Skeletal muscle tissue (tissue), 4 donors: ENCODE results near the gene BRAT1. TPM values are rescaled to one million over a fixed set of nuclear protein-coding genes. Genes with fewer than 3 reads are reported as not detected.
"Not testable (repeated sequence)": the region's sequence is repeated elsewhere in the genome, so short reads cannot be mapped to it uniquely, and the experiment has no call there.

Experiments used
- H3K27ac ChIP-seq: one replicate; pipeline ENCODE4 v1.7.0; 2013; ENCODE audit warnings: mild to moderate bottlenecking, low read depth, low read length, inconsistent platforms
- H3K27me3 ChIP-seq, 3 donors: one replicate each; pipeline ENCODE4 v1.7.0; 2013; ENCODE audit warnings: low read length in 3 of 3; ENCODE audit not compliant: control insufficient read depth in 3 of 3, insufficient read depth in 3 of 3
- H3K36me3 ChIP-seq, 3 donors: one replicate each; pipeline ENCODE4 v1.7.0; 2013; ENCODE audit warnings: low read length in 3 of 3; ENCODE audit not compliant: control insufficient read depth in 3 of 3, insufficient read depth in 3 of 3
- H3K4me1 ChIP-seq, 3 donors: one replicate each; pipeline ENCODE4 v1.7.0; 2013; ENCODE audit warnings: low read length in 3 of 3, mild to moderate bottlenecking in 3 of 3; ENCODE audit not compliant: control insufficient read depth in 3 of 3, insufficient read depth in 3 of 3
- H3K4me3 ChIP-seq, 3 donors: one replicate each; pipeline ENCODE4 v1.7.0; 2013; ENCODE audit warnings: low read length in 3 of 3
- H3K9ac ChIP-seq, 3 donors: one replicate each; pipeline ENCODE4 v1.7.0; 2013; ENCODE audit warnings: low read length in 3 of 3, mild to moderate bottlenecking in 3 of 3, moderate library complexity in 2 of 3, low read depth in 1 of 3
- H3K9me3 ChIP-seq, 3 donors: one replicate each; pipeline ENCODE4 v1.7.0; 2013; ENCODE audit warnings: low read length in 3 of 3; ENCODE audit not compliant: control insufficient read depth in 3 of 3
- total RNA-seq: library from RNA; depleted of rRNA; stranded (reverse); fragments of >200 nt; gene quantifications from one replicate; pipeline ENCODE4 v1.2.3, GENCODE V29; 2014
- donor health status: Osteomylitis.

BRAT1 gene
- total RNA-seq, 1 donor from 2014 or later: 18.3 TPM

DNA sequence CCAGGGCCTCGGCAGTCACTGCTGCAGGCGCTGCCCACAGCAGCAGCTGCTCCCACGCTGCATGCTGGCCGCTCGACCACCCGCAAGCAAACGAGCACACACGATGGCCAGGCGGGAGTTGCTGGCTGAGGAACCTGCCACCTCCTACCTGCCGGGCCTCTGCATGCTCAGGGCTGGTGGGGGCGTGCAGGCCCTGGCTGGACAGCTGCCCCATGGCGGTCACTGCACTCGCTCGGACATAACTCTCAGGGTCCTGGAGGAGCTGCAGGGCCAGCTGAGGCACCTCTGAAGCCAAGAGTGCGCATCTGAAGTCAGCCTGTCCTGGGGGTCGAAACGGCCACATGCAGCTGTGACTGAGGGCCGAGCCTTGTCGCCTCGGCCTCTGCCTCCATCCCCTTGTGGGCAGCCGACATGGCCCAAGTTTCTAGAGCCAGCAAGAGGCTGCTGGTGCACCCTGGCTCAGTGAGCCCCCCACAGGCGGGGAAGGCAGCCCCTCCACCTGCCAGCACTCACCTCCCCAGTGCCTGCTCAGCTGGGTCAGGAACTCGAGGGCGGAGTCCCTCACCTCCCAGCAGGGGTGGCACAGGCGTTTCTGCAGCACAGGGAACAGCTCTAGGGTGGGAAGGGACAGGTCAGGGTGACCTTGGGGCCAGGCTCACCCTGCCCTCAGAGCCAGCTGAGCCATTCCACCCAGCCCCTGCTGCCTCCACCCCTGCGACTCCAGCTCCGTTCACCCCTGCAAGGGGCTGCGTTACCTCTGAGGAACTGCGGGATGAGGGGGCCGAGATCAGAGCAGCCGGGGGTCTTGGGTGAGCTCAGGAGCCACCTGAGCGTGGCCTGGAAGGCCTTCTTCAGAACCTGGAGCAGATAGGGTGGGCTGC lies 16.1 kb downstream of the BRAT1 start:
- Histone ChIP-seq H3K27ac (no peak overlapping the region), H3K36me3 (peaks cover 37 to 52% (median 42%) of the 10 kb centered on the region in 3 donors), H3K27me3 (no peaks in the 10 kb centered on the region), H3K4me3 (no peak overlapping the region), H3K9ac (no peak overlapping the region), H3K9me3 (no peaks in the 10 kb centered on the region), H3K4me1 (no peaks in the 10 kb centered on the region)

GRCh38 chr7:2537981-2538851 lies 17.1 kb downstream of the BRAT1 start:
- peaks cover 35 to 45% (median 37%) of the 10 kb centered on the region in 3 donors for H3K36me3 ChIP-seq
- H3K4me3 ChIP-seq: no peak overlapping the region
- no peak overlapping the region for H3K27ac ChIP-seq
- no peaks in the 10 kb centered on the region for H3K9me3 ChIP-seq
- no peaks in the 10 kb centered on the region for H3K27me3 ChIP-seq
- no peak overlapping the region for H3K9ac ChIP-seq
- no peaks in the 10 kb centered on the region for H3K4me1 ChIP-seq

GRCh38 chr7:2535872-2536627 lies 19.3 kb downstream of the BRAT1 start:
- not testable (repeated sequence) for H3K9ac ChIP-seq, H3K27ac ChIP-seq, H3K4me3 ChIP-seq, H3K27me3 ChIP-seq, H3K4me1 ChIP-seq, H3K9me3 ChIP-seq
- H3K36me3 ChIP-seq: peaks cover 18 to 27% (median 24%) of the 10 kb centered on the region in 3 donors

DNA sequence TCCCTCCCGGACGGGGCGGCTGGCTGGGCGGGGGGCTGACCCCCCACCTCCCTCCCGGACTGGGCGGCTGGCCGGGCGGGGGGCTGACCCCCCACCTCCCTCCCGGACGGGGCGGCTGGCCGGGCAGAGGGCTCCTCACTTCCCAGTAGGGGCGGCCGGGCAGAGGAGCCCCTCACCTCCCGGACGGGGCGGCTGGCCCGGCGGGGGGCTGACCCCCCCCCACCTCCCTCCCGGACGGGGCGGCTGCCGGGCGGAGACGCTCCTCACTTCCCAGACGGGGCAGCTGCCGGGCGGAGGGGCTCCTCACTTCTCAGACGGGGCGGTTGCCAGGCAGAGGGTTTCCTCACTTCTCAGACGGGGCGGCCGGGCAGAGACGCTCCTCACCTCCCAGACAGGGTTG lies 21.1 kb downstream of the BRAT1 start:
- Histone ChIP-seq H3K27me3 (peaks cover 3 to 13% (median 7%) of the 10 kb centered on the region in 3 donors), H3K36me3 (peaks cover 12 to 15% (median 14%) of the 10 kb centered on the region in 3 donors), H3K4me1 (peaks cover 4 to 12% (median 8%) of the 10 kb centered on the region in 3 donors)
- H3K9ac ChIP-seq, H3K27ac ChIP-seq, H3K9me3 ChIP-seq, H3K4me3 ChIP-seq: not testable (repeated sequence)

- Histone ChIP-seq H3K4me1 (peaks cover 7 to 18% (median 10%) of the 10 kb centered on the region in 3 donors), H3K27me3 (peaks cover 3 to 13% (median 7%) of the 10 kb centered on the region in 3 donors)
- H3K9me3 ChIP-seq, H3K36me3 ChIP-seq, H3K4me3 ChIP-seq, H3K27ac ChIP-seq, H3K9ac ChIP-seq: not testable (repeated sequence)
Measured at GRCh38 chr7:2533566-2533965, 21.8 kb downstream of the BRAT1 start.

DNA sequence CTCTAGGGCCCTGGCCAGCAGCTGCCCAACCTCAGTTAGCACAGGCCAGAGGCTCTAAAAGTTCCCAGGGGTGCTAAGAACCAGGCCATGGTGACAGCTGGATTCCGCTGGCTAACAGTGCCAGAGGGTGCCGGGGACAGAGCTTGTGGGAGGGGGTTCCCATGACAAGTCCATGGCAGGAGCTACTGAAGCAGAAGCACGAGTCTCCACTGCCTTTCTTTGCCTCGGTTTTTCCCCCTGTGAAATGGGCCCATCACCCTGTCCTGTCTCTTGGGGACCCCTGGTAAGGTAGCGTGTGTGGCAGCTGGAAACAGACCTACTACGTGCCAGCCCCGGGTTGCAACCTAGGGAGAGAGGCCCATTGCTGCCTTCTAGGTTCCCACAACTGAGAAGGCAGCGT lies 22.5 kb downstream of the BRAT1 start:
- H3K4me1 ChIP-seq: peaks cover 13 to 24% (median 14%) of the 10 kb centered on the region in 3 donors
- not testable (repeated sequence) for H3K36me3 ChIP-seq, H3K9ac ChIP-seq, H3K9me3 ChIP-seq, H3K27ac ChIP-seq, H3K4me3 ChIP-seq
- H3K27me3 ChIP-seq: peaks cover 3 to 13% (median 7%) of the 10 kb centered on the region in 3 donors

DNA sequence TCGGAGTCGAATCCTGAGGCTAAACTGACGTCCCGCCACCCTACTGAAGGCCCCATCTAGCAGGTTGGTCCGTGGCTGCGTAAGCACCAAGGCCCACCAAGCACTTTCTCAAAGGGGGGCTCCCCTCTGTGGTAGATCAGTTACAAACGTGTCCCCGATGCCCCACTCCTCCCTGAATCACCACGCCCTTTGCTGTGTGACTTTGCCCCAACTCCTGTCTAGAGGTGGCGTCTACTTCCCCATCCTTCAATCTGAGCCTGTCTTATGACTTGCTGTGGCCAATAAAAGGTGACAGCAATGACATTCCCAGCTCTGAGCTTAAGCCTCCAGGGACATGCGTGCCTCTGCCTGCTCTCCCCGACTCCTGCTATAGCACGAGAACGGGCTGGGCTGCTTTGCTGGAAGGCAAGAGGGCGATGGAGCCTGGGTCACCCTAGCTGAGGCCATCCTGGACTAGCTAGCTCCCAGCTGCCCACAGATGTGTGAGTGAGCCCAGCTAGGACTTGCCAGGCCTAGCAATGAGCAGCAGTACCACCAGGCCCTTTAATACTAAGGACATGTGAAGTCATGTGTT lies 23.0 kb downstream of the BRAT1 start:
- not testable (repeated sequence) for H3K9me3 ChIP-seq, H3K4me3 ChIP-seq, H3K36me3 ChIP-seq, H3K27ac ChIP-seq, H3K9ac ChIP-seq
- peaks cover 13 to 29% (median 14%) of the 10 kb centered on the region in 3 donors for H3K4me1 ChIP-seq
- H3K27me3 ChIP-seq: peaks cover 3 to 13% (median 7%) of the 10 kb centered on the region in 3 donors

DNA sequence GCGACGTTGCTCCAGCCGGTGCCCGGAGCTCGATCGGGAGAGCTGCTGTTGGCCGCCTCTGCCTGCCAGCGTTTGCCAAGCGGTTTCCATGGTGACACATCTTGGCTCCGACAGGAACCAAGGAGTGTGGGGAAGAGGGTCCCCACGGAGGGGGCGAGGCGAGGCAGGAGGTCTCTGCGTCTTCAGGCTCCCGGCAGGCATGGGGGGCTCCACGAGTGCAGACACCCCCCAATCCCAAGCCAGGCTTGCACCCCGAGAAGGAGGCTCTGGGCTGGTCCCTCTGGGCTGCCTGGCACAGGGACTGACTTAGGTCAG lies 23.6 kb downstream of the BRAT1 start:
- peaks cover 3 to 16% (median 7%) of the 10 kb centered on the region in 3 donors for H3K27me3 ChIP-seq
- H3K27ac ChIP-seq, H3K9me3 ChIP-seq, H3K4me3 ChIP-seq, H3K9ac ChIP-seq, H3K36me3 ChIP-seq: not testable (repeated sequence)
- H3K4me1 ChIP-seq: peaks cover 13 to 29% (median 14%) of the 10 kb centered on the region in 3 donors

GRCh38 chr7:2530994-2531795 lies 24.1 kb downstream of the BRAT1 start:
- Histone ChIP-seq H3K27me3 (peaks cover 3 to 19% (median 7%) of the 10 kb centered on the region in 3 donors), H3K9ac (peak overlapping the region in 1 of 3 donors; percentile 25), H3K4me1 (peaks cover 14 to 29% (median 15%) of the 10 kb centered on the region in 3 donors), H3K27ac (peak overlapping the region; percentile 30)
- not testable (repeated sequence) for H3K36me3 ChIP-seq, H3K4me3 ChIP-seq, H3K9me3 ChIP-seq
